Measurements from ENCODE around the gene MROH7.
"Not testable (repeated sequence)": the region's sequence is repeated elsewhere in the genome, so short reads cannot be mapped to it uniquely, and the experiment has no call there.

MROH7 gene

DNA sequence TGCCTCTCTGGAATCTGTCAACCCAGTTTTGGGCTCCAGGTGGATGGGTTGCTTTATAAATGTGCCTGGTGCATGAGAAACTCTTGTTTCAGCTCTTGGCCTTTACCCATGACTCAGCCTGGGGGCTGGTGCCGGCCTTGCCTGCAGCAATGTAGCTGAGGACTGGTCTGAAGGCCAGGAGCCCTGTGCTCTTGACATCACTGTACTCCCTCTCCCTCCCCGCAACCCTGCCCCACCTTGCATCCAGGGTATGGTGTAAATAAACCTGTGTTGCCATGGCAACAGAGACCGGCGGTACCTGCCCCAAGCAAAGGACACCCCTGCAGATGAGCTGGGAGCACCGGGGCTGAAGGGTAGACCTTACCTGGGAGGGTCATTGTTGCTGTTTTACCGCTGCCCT, 31.5 kb upstream of the MROH7 start:
- no peak for DNase-seq (ENCODE audit: low read depth in 2 of 2)

DNA sequence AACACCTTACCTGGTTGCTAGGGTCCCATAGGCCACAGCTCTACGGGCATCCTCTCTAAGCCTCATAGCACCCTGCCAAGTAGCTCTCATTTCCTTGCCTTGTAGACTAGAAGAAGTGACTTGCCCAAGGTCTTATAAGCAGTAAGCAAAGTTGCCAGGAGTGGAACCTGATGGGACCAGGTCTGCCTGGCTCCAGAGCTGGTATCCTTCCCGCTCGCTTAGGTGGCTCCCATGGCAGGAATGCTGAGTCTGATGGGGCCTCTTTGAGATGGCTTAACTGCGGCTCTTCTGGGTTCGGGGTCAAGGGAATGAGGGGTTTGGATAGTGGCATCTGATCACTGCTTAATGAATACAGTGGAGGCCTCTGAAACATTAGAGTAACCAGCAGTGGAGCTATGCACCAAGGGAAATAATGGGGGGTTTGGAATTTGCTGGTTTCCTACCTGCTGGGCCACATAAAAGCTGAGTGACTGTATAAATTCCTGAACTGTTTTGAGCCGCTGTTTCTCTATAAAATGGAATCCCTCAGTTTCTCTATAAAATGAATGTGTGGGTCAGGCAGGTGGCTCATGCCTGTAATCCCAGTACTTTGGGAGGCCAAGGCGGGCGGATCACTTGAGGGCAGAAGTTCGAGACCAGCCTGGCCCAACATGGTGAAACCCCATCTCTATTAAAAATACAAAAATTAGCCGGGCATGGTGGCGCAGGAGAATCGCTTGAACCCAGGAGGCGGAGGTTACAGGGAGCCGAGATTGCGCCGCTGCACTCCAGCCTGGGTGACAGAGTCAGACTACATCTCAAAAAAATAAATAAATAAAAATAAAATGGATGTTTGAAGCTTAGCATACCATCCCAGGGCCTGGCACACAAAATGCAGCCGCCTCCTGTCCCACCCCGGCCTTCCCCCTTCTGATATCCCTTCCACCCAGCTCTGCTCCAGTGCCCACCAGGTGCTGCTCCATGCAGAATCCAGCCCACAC, 30.7 kb upstream of the MROH7 start:
- no peak for DNase-seq (ENCODE audit: low read depth in 2 of 2)

DNA sequence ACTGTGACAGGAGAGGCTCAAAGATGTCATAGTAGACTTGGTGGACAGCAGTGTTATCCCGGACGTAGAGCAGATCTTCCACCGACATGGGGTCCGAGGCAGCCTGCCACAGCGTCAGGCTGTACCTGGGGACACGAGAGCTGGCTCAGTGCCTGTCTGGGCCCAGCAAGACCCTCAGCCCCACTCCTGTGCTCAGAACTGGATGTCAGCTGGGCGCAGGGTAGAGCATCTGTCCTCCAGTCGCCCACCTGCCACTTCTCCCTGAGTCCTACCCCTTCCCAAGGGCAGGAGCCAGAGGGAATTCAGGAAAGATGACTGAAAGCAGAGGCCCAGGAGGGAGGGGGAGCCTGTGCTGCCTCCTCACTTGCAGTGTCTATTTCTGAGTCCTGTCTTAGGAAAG, 30.0 kb upstream of the MROH7 start:
- DNase-seq (ENCODE audit: low read depth in 2 of 2) = no peak

DNA sequence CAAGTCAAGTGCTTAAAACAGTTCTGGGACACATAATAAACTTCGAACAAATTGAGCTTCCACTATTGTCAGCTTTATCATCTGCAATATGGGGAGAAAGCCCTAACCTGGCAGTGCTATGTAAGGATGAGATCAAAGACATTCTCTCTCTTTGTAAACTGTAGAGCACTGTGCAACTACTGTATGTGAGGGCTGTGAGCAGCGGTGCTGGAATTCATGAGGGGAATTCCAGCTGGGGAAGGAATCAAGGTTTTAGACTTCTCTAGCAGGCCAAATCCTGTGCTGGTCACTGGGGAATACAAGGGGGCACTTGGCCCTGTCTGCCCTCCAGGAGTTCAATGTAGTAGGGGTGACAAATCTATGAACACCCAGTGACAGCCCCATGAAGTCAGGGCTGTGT, 27.6 kb upstream of the MROH7 start:
- DNase-seq (ENCODE audit: low read depth in 2 of 2) = no peak

DNA sequence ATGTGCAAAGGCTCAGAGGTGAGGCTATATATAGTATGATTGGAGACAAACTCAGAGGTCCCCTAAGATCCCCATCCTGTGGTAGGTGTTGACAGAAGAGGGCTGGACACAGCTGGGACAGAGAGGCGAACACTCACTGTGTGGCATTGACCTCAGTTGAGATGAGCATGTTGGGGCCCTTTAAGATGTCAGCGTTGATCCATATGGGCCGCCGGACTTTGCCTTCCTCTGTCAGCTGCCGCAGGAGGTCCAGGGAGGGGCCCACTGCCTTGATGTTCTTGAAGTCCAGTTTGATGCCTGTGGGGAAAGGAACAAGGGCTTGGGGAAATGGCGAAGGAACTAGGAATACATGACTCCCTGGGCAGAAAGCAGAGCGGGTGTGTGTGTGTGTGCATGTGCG, 27.0 kb upstream of the MROH7 start:
- no peak for DNase-seq (ENCODE audit: low read depth in 2 of 2)

DNA sequence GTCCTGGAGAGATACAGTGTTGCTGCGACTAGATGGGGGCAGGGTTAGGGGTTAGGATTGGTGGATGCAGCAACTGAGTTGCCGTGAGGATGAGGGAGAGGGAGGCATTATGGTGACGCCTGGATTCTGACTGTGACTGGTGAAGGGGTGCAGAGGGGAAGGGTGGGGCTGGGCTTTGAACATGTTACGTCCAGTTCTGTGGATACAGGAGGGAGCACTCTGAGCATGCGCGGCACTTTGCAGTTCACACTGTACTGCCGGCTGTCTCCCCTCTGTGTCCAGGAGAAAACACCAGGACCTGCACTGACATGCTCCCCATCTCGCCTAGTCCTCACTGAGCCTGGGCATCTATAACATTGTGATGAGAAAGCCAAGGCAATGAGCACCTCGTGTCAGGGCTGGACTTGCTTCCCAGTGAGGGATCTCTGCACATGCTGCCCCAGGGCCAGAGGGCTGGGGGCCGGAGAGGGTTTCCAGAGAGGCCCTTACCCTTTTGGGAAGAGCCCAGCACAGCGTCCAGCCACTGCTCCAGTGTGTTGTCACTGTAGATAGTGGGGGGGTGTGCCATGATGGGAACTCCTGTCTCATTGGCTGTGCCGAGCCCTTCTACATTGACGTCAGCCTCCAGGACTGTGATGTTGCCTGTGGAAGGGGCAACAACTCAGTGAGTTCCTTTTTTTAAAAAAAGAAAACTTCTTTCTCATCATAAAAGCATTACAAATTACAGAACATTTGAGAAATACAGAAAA, 25.9 kb upstream of the MROH7 start:
- no peak for DNase-seq (ENCODE audit: low read depth in 2 of 2)

DNA sequence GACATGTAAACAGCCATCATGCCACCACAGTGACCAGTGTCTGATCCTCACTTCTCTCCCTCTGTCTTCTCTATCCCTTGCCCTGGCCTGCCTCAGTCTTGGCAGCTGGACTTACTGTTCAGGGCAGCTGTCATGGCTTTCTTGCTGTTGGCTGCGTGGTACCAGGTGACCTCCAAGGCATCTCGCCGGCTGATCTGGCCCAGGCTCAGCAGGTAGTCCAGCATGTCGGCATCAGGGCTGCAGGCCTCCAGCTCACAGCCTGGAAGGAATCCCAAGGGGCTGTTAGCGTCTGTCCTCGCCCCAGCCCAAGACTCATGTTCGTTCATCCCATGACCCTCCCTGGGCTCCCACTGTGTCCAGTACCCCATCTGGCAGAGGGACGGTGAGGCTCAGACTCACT, 21.8 kb upstream of the MROH7 start:
- DNase-seq (ENCODE audit: low read depth in 2 of 2) = no peak

DNA sequence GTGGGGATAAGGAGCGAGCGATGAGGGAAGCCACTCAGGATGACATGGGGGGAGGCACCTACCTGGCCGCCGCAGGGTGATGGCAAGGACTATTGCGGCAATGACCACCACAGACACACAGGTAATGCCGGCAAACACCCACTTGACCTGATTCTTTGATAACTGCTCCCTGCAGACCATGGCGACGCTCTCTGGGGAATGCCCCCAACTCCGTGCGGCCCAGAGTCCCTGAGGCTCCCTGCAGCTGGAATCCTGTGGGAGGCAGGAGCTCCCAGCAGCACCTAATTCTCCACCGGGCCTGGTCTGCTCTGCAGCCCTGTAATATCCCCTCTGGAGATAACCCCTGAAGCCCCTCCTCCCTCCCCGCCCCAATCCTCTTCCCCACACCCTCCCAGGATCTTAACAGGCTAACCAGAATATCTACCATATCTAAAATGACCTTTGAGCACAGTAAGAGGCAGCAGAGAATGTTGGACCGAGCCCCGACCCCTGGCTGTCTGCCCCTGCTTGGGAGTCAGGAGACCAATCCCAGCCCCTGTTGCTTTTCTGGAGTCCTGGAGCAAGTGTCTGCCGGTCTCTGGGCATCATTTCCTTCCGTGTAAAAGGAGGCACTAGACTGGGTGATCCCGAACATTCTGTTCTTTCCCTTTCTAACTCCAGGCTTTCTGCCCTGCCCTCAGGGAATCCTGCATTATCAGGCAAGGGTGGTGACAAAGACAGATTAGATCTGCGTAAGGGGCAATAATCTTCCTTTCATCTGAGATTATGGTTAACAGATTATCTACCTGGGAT, 18.2 kb upstream of the MROH7 start, which contains the start of gene FAM151A:
TSS of gene FAM151A (minus strand) at position 310 of the 792 bp plus-strand sequence. CDS start at position 180, 130 bp downstream.
- DNase-seq (ENCODE audit: low read depth in 2 of 2) = no peak

DNA sequence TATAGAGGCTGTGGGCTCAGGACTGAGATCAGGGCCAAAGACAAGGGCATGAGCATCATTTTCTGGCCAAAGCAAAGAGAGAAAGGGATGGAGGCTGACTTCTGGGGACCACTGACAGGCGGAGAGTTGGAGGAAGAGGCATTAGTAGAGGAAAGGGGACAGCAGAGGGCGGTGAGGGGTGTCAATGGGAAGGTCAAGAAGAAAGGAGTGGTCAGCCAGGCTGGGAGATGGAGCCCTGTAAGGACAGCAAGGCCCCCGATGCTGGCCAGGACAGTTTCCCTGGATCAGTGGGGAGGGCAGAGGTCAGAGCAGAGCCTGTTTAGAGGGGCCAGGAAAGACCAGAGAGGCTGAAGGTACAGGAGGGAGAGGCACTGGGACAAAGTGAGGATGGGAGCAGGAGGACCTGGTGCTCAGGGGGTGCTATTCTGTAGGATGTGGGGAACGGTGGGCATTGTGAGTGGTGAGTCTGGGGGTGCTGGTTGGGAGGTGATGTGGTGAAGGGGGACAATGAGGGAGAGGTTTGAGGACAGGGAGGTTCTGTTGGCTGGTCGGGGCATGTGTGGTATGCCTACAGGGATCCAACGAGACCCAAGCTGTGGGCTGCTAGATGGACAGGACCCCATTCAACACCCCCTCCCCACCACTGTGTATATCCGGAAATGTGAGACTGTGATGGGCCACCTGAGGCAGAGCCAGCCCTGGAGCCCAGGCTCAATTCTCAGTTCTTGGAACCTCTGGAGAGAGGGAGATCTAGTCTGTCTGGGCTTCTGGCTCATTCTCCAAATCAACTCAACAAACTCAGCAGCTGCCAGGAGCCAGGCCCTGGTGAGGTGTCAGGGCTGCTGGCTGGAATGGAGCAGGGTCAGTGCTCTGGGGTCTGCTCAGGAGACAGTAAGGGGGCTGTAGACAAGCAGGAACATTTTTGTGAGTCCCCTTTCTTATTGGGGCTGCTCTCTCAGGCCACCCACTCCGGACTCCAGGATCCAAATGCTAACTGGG, 16.8 kb upstream of the MROH7 start:
- DNase-seq (ENCODE audit: low read depth in 2 of 2) = no peak

DNA sequence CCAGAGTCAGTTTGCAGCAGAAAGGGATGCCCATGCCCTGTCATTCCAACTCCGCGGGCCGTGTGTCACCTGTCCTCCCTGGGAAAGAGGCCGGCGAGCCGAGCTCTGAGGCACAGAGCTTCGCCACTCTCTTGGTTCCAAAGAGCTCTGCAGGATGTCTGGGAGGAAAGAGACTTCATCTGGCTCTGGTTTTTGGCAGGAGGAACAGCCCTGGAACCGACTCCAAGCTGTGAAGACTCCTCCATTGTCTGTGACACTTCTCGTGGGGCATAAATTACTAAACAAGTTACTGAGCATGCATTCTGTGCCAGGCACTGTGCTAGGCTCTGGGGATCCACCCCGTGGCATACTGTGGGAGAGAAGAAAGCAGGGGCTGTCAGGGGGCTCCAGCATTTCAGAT, 14.4 kb upstream of the MROH7 start:
- no peak for DNase-seq (ENCODE audit: low read depth in 2 of 2)

DNA sequence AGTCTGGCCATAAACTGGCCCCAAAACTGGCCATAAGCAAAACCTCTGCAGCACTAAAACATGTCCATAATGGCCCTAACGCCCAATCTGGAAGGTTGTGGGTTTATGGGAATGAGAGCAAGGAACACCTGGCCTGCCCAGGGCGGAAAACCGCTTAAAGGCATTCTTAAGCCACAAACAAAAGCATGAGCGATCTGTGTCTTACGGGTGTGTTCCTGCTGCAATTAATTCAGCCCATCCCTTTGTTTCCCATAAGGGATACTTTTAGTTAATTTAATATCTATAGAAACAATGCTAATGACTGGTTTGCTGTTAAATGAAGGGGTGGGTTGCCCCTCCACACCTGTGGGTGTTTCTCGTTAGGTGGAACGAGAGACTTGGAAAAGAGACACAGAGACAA, 5.8 kb upstream of the MROH7 start:
- not testable (repeated sequence) for DNase-seq (ENCODE audit: low read depth in 2 of 2)

DNA sequence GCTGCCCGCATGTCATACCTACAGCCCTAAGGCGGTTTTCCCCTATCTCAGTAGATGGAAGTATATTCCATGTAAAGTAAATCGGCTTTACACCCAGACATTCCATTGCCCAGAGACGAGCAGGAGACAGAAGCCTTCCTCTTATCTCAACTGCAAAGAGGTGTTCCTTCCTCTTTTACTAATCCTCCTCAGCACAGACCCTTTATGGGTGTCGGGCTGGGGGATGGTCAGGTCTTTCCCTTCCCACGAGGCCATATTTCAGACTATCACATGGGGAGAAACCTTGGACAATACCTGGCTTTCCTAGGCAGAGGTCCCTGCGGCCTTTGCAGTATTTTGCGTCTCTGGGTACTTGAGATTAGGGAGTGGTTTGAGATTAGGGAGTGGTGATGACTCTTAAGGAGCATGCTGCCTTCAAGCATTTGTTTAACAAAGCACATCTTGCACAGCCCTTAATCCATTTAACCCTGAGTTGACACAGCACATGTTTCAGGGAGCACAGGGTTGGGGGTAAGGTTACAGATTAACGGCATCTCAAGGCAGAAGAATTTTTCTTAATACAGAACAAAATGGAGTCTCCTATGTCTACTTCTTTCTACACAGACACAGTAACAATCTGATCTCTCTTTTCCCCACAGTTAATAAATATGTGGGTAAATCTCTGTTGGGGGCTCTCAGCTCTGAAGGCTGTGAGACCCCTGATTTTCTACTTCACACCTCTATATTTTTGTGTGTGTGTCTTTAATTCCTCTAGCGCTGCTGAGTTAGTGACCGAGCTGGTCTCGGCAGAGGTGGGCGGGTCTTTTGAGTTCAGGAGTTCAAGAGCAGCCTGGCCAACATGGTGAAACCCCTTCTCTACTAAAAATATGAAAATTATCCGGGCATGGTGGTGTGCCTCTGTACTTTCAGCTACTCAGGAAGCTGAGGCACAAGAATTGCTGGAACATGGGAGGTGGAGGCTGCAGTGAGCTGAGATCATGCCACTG, 4.8 kb upstream of the MROH7 start:
- not testable (repeated sequence) for DNase-seq (ENCODE audit: low read depth in 2 of 2)

DNA sequence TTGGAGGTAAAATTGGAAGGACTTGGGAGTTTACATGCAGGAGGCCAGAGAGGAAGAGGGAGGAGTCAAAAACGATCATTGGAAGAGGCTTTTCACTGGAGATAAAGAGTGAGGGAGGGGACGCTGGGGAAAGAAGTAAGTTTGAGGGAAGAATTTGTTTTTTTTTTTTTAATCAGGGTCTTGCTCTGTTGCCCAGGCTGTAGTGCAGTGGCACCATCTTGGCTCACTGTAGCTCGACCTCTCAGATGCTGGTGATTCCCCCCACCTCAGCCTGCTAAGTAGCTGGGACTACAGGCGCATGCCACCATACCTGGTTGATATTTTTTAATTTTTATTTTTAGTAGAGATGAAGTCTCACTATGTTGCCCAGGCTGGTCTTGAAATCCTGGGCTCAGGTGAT, 1.2 kb upstream of the MROH7 start:
- no peak for DNase-seq (ENCODE audit: low read depth in 2 of 2)

DNA sequence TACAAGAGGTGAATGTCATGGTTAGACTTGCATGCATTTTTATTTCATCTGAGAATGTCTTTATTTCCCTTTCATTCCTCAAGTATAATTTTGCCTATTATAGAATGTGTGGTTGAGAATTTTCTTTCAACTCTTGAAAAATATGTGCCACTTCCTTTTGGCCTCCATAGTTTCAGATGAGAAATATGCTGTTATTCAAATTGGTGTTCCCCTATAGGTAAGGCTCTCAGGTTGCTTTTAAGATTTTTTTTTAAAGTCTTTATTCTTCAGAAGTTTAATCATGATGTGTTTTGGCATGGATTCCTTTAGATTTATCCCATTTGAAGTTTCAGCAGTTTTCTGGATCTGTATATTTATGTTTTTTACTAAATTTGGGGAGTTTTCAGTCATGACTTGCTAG, 2.1 kb downstream of the MROH7 start:
- no peak for DNase-seq (ENCODE audit: low read depth in 2 of 2)

DNA sequence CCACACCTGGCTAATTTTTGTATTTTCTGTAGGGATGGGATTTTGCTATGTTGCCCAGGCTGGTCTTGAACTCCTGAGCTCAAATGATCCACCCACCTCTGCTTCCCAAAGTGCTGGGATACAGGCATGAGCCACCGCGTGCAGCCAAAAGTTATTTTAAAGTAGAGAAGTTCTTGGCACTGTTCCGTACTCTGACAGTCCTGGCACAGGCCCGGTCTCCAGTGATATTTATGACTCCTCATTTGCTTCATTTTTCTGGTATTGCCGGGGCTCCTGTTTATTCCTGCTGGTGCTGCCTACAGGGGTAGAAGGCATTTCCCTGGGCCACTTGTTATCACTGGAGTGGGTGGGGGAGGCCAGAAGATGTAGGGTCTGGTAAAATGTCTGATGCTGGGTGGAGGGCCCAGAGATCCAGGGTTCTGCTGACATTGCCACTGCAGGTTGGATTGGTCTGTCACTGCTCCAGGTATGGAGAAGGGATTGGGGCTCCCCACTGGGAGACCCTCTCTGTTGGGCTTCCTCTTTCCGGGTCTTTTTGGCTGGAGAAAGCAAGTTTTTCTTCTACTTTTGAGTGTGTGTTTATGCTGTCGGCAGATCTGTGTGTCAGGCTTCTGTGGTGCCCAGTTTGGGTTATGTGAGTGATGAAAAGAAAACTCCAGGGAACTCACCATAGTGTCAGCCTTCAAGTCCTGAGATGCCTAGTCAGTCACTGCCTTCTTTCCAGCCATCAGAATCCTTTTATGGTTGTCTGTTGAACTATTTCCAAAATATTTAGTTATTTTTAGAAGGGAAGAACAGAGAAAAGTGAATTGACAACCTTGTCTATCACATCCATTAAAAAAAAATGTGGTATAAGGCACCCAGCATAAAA, 4.5 kb downstream of the MROH7 start:
- DNase-seq (ENCODE audit: low read depth in 2 of 2) = no peak

DNA sequence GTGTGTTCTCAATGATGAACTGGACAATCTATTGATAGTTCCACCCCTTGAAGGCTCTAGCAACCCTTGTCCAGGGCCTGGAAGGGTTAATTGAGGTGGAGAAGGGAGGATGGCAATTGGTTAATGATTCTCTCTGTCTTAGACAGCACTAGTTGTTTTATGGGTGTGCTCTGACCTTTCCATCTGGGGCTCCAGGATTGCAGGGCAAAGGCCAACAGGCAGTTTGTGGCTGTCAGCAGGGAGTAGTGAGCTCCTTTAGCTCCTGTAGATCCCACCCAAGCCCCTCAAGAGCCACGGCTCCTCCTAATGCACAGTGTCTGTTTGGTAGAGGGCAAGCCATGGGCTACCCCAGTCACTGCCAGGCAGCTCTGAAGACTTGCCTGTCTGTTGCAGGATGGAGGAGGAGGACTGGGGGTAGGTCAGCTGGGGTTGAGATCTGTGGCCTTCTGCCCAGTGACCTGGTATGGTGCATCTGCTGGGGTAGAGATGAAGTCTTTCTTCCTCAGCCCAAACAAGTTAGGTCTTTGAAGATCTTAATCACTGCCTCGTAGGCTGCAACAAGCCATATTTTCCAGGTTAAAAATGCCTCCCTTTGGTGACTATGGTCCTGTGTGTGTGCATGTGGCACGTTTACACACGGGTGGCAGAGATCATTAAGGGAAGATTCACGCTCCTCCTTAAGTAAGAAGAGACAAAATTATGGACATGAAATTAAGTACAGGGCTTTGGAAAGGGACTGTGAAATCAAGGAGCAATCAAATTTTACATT, 7.7 kb downstream of the MROH7 start:
- no peak for DNase-seq (ENCODE audit: low read depth in 2 of 2)

DNA sequence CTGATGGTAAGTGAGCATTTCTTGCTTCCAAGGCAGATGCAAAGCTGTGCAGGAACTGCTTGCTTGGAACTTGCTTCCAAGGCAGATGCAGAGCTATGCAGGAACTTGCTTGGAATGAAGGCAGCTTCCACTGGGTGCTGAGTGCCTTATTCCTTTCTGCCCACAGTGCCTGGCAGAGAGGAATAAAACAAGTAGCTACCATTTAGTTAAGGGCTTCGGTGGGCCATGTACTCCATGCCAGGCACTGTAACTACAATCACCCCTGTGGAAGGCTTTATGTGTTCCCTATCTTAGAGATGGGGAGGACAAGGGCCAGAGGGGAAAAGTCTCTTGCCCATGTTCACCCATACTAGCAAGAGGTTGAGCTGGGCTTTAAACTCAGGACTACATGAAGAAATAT, 8.3 kb downstream of the MROH7 start:
- DNase-seq (ENCODE audit: low read depth in 2 of 2) = no peak

DNA sequence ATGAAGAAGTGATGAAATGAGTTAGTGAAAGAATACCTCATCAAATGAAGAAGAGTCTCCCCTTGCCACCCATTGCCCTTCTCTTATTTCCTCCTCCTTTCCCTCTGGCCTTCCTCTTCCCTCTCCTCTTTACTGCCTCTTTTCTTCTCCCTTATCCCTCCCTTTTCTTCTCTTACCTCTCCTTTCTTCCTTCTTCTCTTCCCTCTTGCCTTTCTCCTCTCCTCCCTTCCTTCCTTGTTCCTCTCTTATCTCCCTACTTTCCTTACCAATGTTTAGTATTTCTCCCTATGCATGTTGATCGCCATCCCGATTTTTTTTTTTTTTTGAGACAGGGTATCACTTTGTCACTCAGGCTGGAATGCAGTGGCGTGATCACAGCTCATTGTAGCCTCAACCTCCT, 8.8 kb downstream of the MROH7 start:
- no peak for DNase-seq (ENCODE audit: low read depth in 2 of 2)

All from activated CD8-positive, alpha-beta memory T cell treated with anti-CD3 and anti-CD28 coated beads for 4 hours (primary cell).